H9 (cell line): Measurements from ENCODE around the gene FAM170B. TPM values are rescaled to one million over a fixed set of nuclear protein-coding genes. Genes with fewer than 3 reads are reported as not detected.

Experiments
- DNase-seq: peaks from one replicate; pipeline ENCODE4 v3.0.0-alpha.2; 2017
- H2AFZ ChIP-seq: one replicate; pipeline ENCODE4 v1.6.1; 2013; ENCODE audit warnings: mild to moderate bottlenecking, low read length, control low read depth, moderate library complexity
- H2AK5ac ChIP-seq: 2 replicates; pipeline ENCODE4 v1.6.1; 2013; ENCODE audit warnings: low read length, control low read depth, mixed read lengths; ENCODE audit not compliant: insufficient read length
- H2BK120ac ChIP-seq: one replicate; pipeline ENCODE4 v1.6.1; 2013; ENCODE audit warnings: low read depth, mild to moderate bottlenecking, low read length, control low read depth, inconsistent platforms; ENCODE audit not compliant: poor library complexity, severe bottlenecking
- H2BK12ac ChIP-seq: 2 replicates; pipeline ENCODE4 v1.6.1; 2013; ENCODE audit warnings: low read length, control low read depth, mixed read lengths, low read depth; ENCODE audit not compliant: insufficient read length
- H2BK15ac ChIP-seq: 2 replicates; pipeline ENCODE4 v1.6.1; 2013; ENCODE audit warnings: low read depth, low read length, control low read depth
- H2BK20ac ChIP-seq: one replicate; pipeline ENCODE4 v1.6.1; 2013; ENCODE audit warnings: low read depth, mild to moderate bottlenecking, low read length, control low read depth, inconsistent platforms; ENCODE audit not compliant: poor library complexity, severe bottlenecking
- H2BK5ac ChIP-seq: 2 replicates; pipeline ENCODE4 v1.6.1; 2013; ENCODE audit warnings: low read length, control low read depth, mixed read lengths; ENCODE audit not compliant: insufficient read length
- H3K14ac ChIP-seq: 2 replicates; pipeline ENCODE4 v1.6.1; 2013; ENCODE audit warnings: low read length, control low read depth; ENCODE audit not compliant: insufficient read depth
- H3K18ac ChIP-seq: 2 replicates; pipeline ENCODE4 v1.6.1; 2013; ENCODE audit warnings: low read depth, mild to moderate bottlenecking, mixed read lengths, low read length, control low read depth; ENCODE audit not compliant: insufficient read length
- H3K23ac ChIP-seq: 2 replicates; pipeline ENCODE4 v1.6.1; 2013; ENCODE audit warnings: low read length, control low read depth, mixed read lengths, low read depth; ENCODE audit not compliant: insufficient read length
- H3K23me2 ChIP-seq: 2 replicates; pipeline ENCODE4 v1.6.1; 2013; ENCODE audit warnings: low read depth, mild to moderate bottlenecking, mixed read lengths, low read length, control low read depth; ENCODE audit not compliant: insufficient read length, poor library complexity, severe bottlenecking
- H3K27ac ChIP-seq: 2 replicates; pipeline ENCODE4 v1.5.1; 2013; ENCODE audit warnings: low read length, control low read depth, mixed read lengths, low read depth; ENCODE audit not compliant: insufficient read length
- H3K27me3 ChIP-seq: 2 replicates; pipeline ENCODE4 v1.6.1; 2013; ENCODE audit warnings: low read length, control low read depth, inconsistent platforms; ENCODE audit not compliant: insufficient read depth
- H3K4ac ChIP-seq: 2 replicates; pipeline ENCODE4 v1.6.1; 2013; ENCODE audit warnings: low read depth, mild to moderate bottlenecking, control low read depth, inconsistent platforms, low read length, moderate library complexity
- H3K4me1 ChIP-seq: 2 replicates; pipeline ENCODE4 v1.6.1; 2013; ENCODE audit warnings: low read length, control low read depth, inconsistent platforms; ENCODE audit not compliant: insufficient read depth
- H3K4me2 ChIP-seq: 2 replicates; pipeline ENCODE4 v1.6.1; 2013; ENCODE audit warnings: low read length, control low read depth, mixed read lengths; ENCODE audit not compliant: insufficient read length, insufficient read depth
- H3K56ac ChIP-seq: 2 replicates; pipeline ENCODE4 v1.6.1; 2013; ENCODE audit warnings: low read depth, mild to moderate bottlenecking, mixed read lengths, low read length, control low read depth; ENCODE audit not compliant: insufficient read length
- H3K79me1 ChIP-seq: 2 replicates; pipeline ENCODE4 v1.6.1; 2013; ENCODE audit warnings: low read depth, mild to moderate bottlenecking, moderate library complexity, low read length, control low read depth, inconsistent platforms; ENCODE audit not compliant: insufficient read depth, poor library complexity, severe bottlenecking
- H3K79me2 ChIP-seq: 2 replicates; pipeline ENCODE4 v1.6.1; 2013; ENCODE audit warnings: low read length, control low read depth, inconsistent platforms; ENCODE audit not compliant: insufficient read depth
- H3K9ac ChIP-seq: 2 replicates; pipeline ENCODE4 v1.6.1; 2013; ENCODE audit warnings: low read length, control low read depth, mixed read lengths; ENCODE audit not compliant: insufficient read length; ENCODE audit errors: extremely low read depth
- H3K9me3 ChIP-seq: one replicate; pipeline ENCODE4 v1.6.1; 2013; ENCODE audit warnings: low read depth, low read length, inconsistent platforms; ENCODE audit not compliant: control insufficient read depth
- H3T11ph ChIP-seq: one replicate; pipeline ENCODE4 v1.6.1; 2013; ENCODE audit warnings: mild to moderate bottlenecking, low read length, control low read depth, inconsistent platforms
- H4K20me1 ChIP-seq: one replicate; pipeline ENCODE4 v1.6.1; 2013; ENCODE audit not compliant: control insufficient read depth, insufficient read length, insufficient read depth
- H4K5ac ChIP-seq: 2 replicates; pipeline ENCODE4 v1.6.1; 2013; ENCODE audit warnings: low read depth, mild to moderate bottlenecking, mixed read lengths, low read length, control low read depth; ENCODE audit not compliant: insufficient read length
- H4K8ac ChIP-seq: replicated peaks from 2 replicates; pipeline ENCODE4 v1.6.1; 2013; ENCODE audit warnings: low read length, control low read depth, mixed read lengths, low read depth; ENCODE audit not compliant: insufficient read length
- H4K91ac ChIP-seq: 2 replicates; pipeline ENCODE4 v1.6.1; 2013; ENCODE audit warnings: low read depth, mild to moderate bottlenecking, moderate library complexity, mixed read lengths, low read length, control low read depth; ENCODE audit not compliant: insufficient read length
- H3K27ac Mint-ChIP-seq, 3 experiments: 2 replicates in 2 of 3; 3 replicates in 1 of 3; pipeline ENCODE4 v1.8.0; 2020 to 2021; ENCODE audit warnings: mixed read lengths in 3 of 3, mild to moderate bottlenecking in 1 of 3, moderate library complexity in 1 of 3
- H3K27me3 Mint-ChIP-seq: 2 replicates; pipeline ENCODE4 v1.8.0; 2021; ENCODE audit warnings: low read depth, mild to moderate bottlenecking, moderate library complexity, mixed read lengths
- H3K36me3 Mint-ChIP-seq, 3 experiments: 2 replicates in 2 of 3; 3 replicates in 1 of 3; pipeline ENCODE4 v1.8.0; 2020 to 2021; ENCODE audit warnings: low read depth in 3 of 3, mixed read lengths in 3 of 3; ENCODE audit not compliant: insufficient read depth in 1 of 3
- H3K4me1 Mint-ChIP-seq, 2 experiments: 2 replicates each; pipeline ENCODE4 v1.8.0; 2020; ENCODE audit warnings: mixed read lengths in 2 of 2
- H3K4me3 Mint-ChIP-seq, 2 experiments: 2 replicates in 1 of 2; 3 replicates in 1 of 2; pipeline ENCODE4 v1.8.0; 2020 to 2021; ENCODE audit warnings: mild to moderate bottlenecking in 2 of 2, mixed read lengths in 2 of 2, moderate library complexity in 1 of 2
- H3K9me3 Mint-ChIP-seq, 2 experiments: 2 replicates in 1 of 2; 3 replicates in 1 of 2; pipeline ENCODE4 v1.8.0; 2020; ENCODE audit warnings: mild to moderate bottlenecking in 2 of 2, mixed read lengths in 2 of 2, moderate library complexity in 1 of 2
- WGBS: extraction: QIAGEN DNeasy Blood & Tissue Kit; methylation state at CpG from one replicate; pipeline ENCODE4 v1.1.7; 2013; ENCODE audit warnings: missing lambda C conversion rate, low lambda C conversion rate, mixed read lengths; ENCODE audit not compliant: insufficient read length; ENCODE audit errors: extremely low coverage; 5-methylcytosine and 5-hydroxymethylcytosine counted together
- total RNA-seq: library from RNA; stranded (reverse); gene quantifications from 2 replicates; pipeline ENCODE4 v1.2.1, GENCODE V29; 2021
- TF ChIP-seq, protein P1 (sequence below): fragments of 200-600 bp; sonication (generic); conservative IDR thresholded peaks from 3 replicates; pipeline ENCODE4 v1.8.0; 2021; ENCODE audit warnings: antibody characterized with exemption, mild to moderate bottlenecking

The FAM170B gene
- total RNA-seq, 1 experiment from 2014 or later, result not detected

DNA sequence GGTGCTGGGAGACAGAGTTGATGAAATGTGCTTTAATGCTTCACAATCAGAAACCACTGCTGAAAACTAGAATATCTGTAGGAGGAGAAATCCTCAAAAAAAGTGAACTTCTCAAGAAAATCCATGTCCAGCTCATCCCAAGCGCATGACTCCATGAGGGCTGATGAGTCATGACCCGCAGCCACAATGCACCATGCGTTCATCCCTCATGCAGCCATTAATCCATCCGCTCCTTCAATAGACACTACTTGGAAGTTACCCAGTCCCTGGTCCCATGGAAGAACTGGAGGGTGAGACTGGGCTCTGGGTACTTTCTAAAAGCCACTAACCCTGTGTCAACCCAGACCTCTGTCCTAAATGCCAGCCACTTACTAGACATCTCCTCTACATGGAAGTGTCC lies 29.9 kb upstream of the FAM170B start:
- H2BK12ac ChIP-seq, result no peak overlapping the region
- H4K8ac ChIP-seq, result no peak overlapping the region
- H3K79me2 ChIP-seq, result no peaks in the 10 kb centered on the region
- no peak for DNase-seq
- H2BK20ac ChIP-seq, result no peak overlapping the region
- TF ChIP-seq, protein P1, sequence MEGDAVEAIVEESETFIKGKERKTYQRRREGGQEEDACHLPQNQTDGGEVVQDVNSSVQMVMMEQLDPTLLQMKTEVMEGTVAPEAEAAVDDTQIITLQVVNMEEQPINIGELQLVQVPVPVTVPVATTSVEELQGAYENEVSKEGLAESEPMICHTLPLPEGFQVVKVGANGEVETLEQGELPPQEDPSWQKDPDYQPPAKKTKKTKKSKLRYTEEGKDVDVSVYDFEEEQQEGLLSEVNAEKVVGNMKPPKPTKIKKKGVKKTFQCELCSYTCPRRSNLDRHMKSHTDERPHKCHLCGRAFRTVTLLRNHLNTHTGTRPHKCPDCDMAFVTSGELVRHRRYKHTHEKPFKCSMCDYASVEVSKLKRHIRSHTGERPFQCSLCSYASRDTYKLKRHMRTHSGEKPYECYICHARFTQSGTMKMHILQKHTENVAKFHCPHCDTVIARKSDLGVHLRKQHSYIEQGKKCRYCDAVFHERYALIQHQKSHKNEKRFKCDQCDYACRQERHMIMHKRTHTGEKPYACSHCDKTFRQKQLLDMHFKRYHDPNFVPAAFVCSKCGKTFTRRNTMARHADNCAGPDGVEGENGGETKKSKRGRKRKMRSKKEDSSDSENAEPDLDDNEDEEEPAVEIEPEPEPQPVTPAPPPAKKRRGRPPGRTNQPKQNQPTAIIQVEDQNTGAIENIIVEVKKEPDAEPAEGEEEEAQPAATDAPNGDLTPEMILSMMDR, result no peak
- no CpG with 5 or more reads among the region's 4 CpGs for WGBS
- no peak overlapping the region for H3K27ac ChIP-seq
- no peak overlapping the region for H3K56ac ChIP-seq
- H3K79me1 ChIP-seq, result no peaks in the 10 kb centered on the region
- no peak overlapping the region for H2BK5ac ChIP-seq
- H3K23ac ChIP-seq, result no peak overlapping the region
- no peak overlapping the region for H2AK5ac ChIP-seq
- H3K4ac ChIP-seq, result no peak overlapping the region
- H3K4me1 ChIP-seq, result no peaks in the 10 kb centered on the region
- no peak overlapping the region for H3K9ac ChIP-seq
- H3K23me2 ChIP-seq, result no peaks in the 10 kb centered on the region
- H3K27me3 ChIP-seq, result no peaks in the 10 kb centered on the region
- no peak overlapping the region for H3K27ac Mint-ChIP-seq
- H4K20me1 ChIP-seq, result no peaks in the 10 kb centered on the region
- no peak overlapping the region for H3K4me3 Mint-ChIP-seq
- no peak overlapping the region for H3K4me2 ChIP-seq
- H4K91ac ChIP-seq, result no peak overlapping the region
- H3K4me1 Mint-ChIP-seq, result peaks cover 22 to 32% of the 10 kb centered on the region in 2 experiments
- no peak overlapping the region for H2BK120ac ChIP-seq
- H3K9me3 ChIP-seq, result no peaks in the 10 kb centered on the region
- no peak overlapping the region for H2AFZ ChIP-seq
- no peak overlapping the region for H3K18ac ChIP-seq
- H4K5ac ChIP-seq, result no peak overlapping the region
- peaks cover 0 to 4% (median 1%) of the 10 kb centered on the region in 3 experiments; a peak in 2 of 7 replicates for H3K36me3 Mint-ChIP-seq
- H3T11ph ChIP-seq, result no peak overlapping the region
- peaks cover 7% of the 10 kb centered on the region; the same call in 1 of the 2 replicates for H3K27me3 Mint-ChIP-seq
- H3K9me3 Mint-ChIP-seq, result peaks cover 0 to 6% of the 10 kb centered on the region in 2 experiments; a peak in 1 of 5 replicates
- no peak overlapping the region for H2BK15ac ChIP-seq
- H3K14ac ChIP-seq, result no peak overlapping the region
